ENCODE data around the gene PRAF2.

PRAF2 gene

GRCh38 chrX:49059201-49059600 is 14.6 kb downstream of the PRAF2 start:
- no peak overlapping the region for H3K4me3 ChIP-seq (ENCODE audit: low read depth, low read length)
- ChIA-PET CTCF (no interaction called here), POLR2A (no interaction called here)
- no peak for DNase-seq (ENCODE audit: low read depth, low spot score)
- no peak for TF ChIP-seq CTCF (IDR thresholded peaks at IDR 0.05; ENCODE audit: insufficient read depth, low read length, missing control alignments)

- ChIA-PET CTCF (no interaction called here), POLR2A (no interaction called here)
- TF ChIP-seq CTCF (IDR thresholded peaks at IDR 0.05; ENCODE audit: insufficient read depth, low read length, missing control alignments), result no peak
- no peak for DNase-seq (ENCODE audit: low read depth, low spot score)
- H3K4me3 ChIP-seq (ENCODE audit: low read depth, low read length), result no peak within 1 kb of the TSS
Measured at GRCh38 chrX:49058794-49059193, 15.0 kb downstream of the PRAF2 start, which contains the start of gene CCDC120. Gene CCDC120, plus strand, starts transcription at chrX:49058999. Its CDS starts 3,043 bp downstream, at chrX:49062042.

GRCh38 chrX:49054073-49054762 is 19.6 kb downstream of the PRAF2 start:
- ChIA-PET CTCF (interaction anchor here (1.0 kb wide), 1 partner anchor 10 kb away, joined by 3 read pairs; no protein-coding TSS in a partner anchor), POLR2A (no interaction called here)

GRCh38 chrX:49053223-49054072 is 20.4 kb downstream of the PRAF2 start:
- CTCF ChIA-PET, result interaction anchor here (1.2 kb wide), 1 partner anchor 9 kb away, joined by 7 read pairs; no protein-coding TSS in a partner anchor
- no peak for DNase-seq (ENCODE audit: low read depth, low spot score)
- no peak for TF ChIP-seq CTCF (IDR thresholded peaks at IDR 0.05; ENCODE audit: insufficient read depth, low read length, missing control alignments)
- POLR2A ChIA-PET, result interaction anchor here (0.7 kb wide), 1 partner anchor 9 kb away, joined by 3 read pairs; no protein-coding TSS in a partner anchor
- peak overlapping the region; percentile 59 for H3K4me3 ChIP-seq (ENCODE audit: low read depth, low read length)

More at GRCh38 chrX:49054073-49054762, 19.6 kb downstream of the PRAF2 start:
- H3K4me3 ChIP-seq (ENCODE audit: low read depth, low read length), result peak overlapping the region; percentile 59
- no peak for DNase-seq (ENCODE audit: low read depth, low spot score)
- TF ChIP-seq CTCF (IDR thresholded peaks at IDR 0.05; ENCODE audit: insufficient read depth, low read length, missing control alignments), result no peak

GRCh38 chrX:49043987-49044281 is 29.9 kb downstream of the PRAF2 start:
- DNase-seq (ENCODE audit: low read depth, low spot score), result no peak
- H3K4me3 ChIP-seq (ENCODE audit: low read depth, low read length), result peak overlapping the region; percentile 43
- POLR2A ChIA-PET, result interaction anchor here (0.9 to 1.4 kb wide), 5 partner anchors 9 to 86 kb away, joined by 3 to 8 read pairs (median 4); partner anchors contain the start of genes GRIPAP1, KCND1 and OTUD5
- no peak for TF ChIP-seq CTCF (IDR thresholded peaks at IDR 0.05; ENCODE audit: insufficient read depth, low read length, missing control alignments)
- CTCF ChIA-PET, result interaction anchor here (0.6 to 2.1 kb wide), 11 partner anchors 9 to 122 kb away, joined by 3 to 10 read pairs (median 3); partner anchors contain the start of genes KCND1 and OTUD5
